CD8-positive, alpha-beta memory T cell (primary cell): ENCODE measurements around the gene SCYGR8. TPM values are rescaled to one million over a fixed set of nuclear protein-coding genes. Genes with fewer than 3 reads are reported as not detected.

Experiments used
- polyA plus RNA-seq: library from polyadenylated mRNA; unstranded; fragments of 300-500 nt; fragmentation: Illumina TruSeq; gene quantifications from one replicate; pipeline ENCODE4 v1.2.3, GENCODE V29; 2021
- total RNA-seq, 2 experiments: library from RNA; stranded (reverse); gene quantifications; one replicate each; pipeline ENCODE4 v1.2.3, GENCODE V29; 2021

Gene SCYGR8
- total and polyA plus RNA-seq, 3 experiments from 2014 or later, result not detected

Other genes starting within 250 kb of the SCYGR8 start
- not detected for gene SCYGR2, start 147.0 kb upstream of the SCYGR8 start, total RNA-seq
- not detected for gene SCYGR2, start 147.0 kb upstream of the SCYGR8 start, polyA plus RNA-seq
- gene SCYGR3, start 131.1 kb upstream of the SCYGR8 start, total RNA-seq, result not detected
- gene SCYGR3, start 131.1 kb upstream of the SCYGR8 start, polyA plus RNA-seq, result not detected
- not detected for gene SCYGR4, start 128.4 kb upstream of the SCYGR8 start, total RNA-seq
- gene SCYGR4, start 128.4 kb upstream of the SCYGR8 start, polyA plus RNA-seq, result not detected
- not detected for gene SCYGR5, start 79.1 kb upstream of the SCYGR8 start, total RNA-seq
- not detected for gene SCYGR5, start 79.1 kb upstream of the SCYGR8 start, polyA plus RNA-seq
- gene SLC19A3, start 27.9 kb upstream of the SCYGR8 start, total RNA-seq, result not detected
- not detected for gene SLC19A3, start 27.9 kb upstream of the SCYGR8 start, polyA plus RNA-seq
- not detected for gene SCYGR6, start 21.1 kb upstream of the SCYGR8 start, total RNA-seq
- gene SCYGR6, start 21.1 kb upstream of the SCYGR8 start, polyA plus RNA-seq, result not detected
- not detected for gene SCYGR7, start 17.6 kb upstream of the SCYGR8 start, total RNA-seq
- not detected for gene SCYGR7, start 17.6 kb upstream of the SCYGR8 start, polyA plus RNA-seq
- gene CCL20, start 67.9 kb downstream of the SCYGR8 start, total RNA-seq, result 1 to 10 TPM; 3.5 to 5.0 TPM
- gene CCL20, start 67.9 kb downstream of the SCYGR8 start, polyA plus RNA-seq, result 0.63 TPM
- gene DAW1, start 125.7 kb downstream of the SCYGR8 start, total RNA-seq, result not detected
- gene DAW1, start 125.7 kb downstream of the SCYGR8 start, polyA plus RNA-seq, result not detected